Osteoblast (primary cell): ENCODE data around the gene EEF1AKMT1. TPM values are rescaled to one million over a fixed set of nuclear protein-coding genes. Genes with fewer than 3 reads are reported as not detected.

ENCODE experiments used
- DNase-seq: peaks from one replicate; pipeline ENCODE4 v3.0.0; 2011; ENCODE audit warnings: low spot score, mixed read lengths; ENCODE audit not compliant: insufficient read length; ENCODE audit errors: missing footprints
- H2AFZ ChIP-seq: 2 replicates; pipeline ENCODE4 v1.6.0; 2011; ENCODE audit warnings: mild to moderate bottlenecking, low read length
- H3K27ac ChIP-seq: 2 replicates; pipeline ENCODE4 v1.5.1; 2011; ENCODE audit warnings: mild to moderate bottlenecking, low read depth, low read length, moderate library complexity
- H3K27me3 ChIP-seq: 2 replicates; pipeline ENCODE4 v1.6.0; 2012; ENCODE audit warnings: mild to moderate bottlenecking, control low read depth, inconsistent platforms, low read length, moderate library complexity; ENCODE audit not compliant: insufficient read depth
- H3K36me3 ChIP-seq: 2 replicates; pipeline ENCODE4 v1.5.1; 2011; ENCODE audit warnings: mild to moderate bottlenecking, low read length, control low read depth, moderate library complexity; ENCODE audit not compliant: insufficient read depth
- H3K4me1 ChIP-seq: 2 replicates; pipeline ENCODE4 v1.5.1; 2011; ENCODE audit warnings: mild to moderate bottlenecking, low read length, control low read depth, moderate library complexity; ENCODE audit not compliant: insufficient read depth
- H3K4me2 ChIP-seq: 2 replicates; pipeline ENCODE4 v1.6.0; 2011; ENCODE audit warnings: mild to moderate bottlenecking, low read length; ENCODE audit not compliant: insufficient read depth
- H3K4me3 ChIP-seq: fragments of 200-600 bp; sonication (generic); 3 replicates; pipeline ENCODE4 v1.5.1; 2012; ENCODE audit warnings: mild to moderate bottlenecking, low read length, inconsistent platforms; ENCODE audit not compliant: insufficient read depth
- H3K79me2 ChIP-seq: 2 replicates; pipeline ENCODE4 v1.6.0; 2012; ENCODE audit warnings: mild to moderate bottlenecking, low read length, control low read depth, inconsistent platforms; ENCODE audit not compliant: insufficient read depth
- H3K9me3 ChIP-seq: 2 replicates; pipeline ENCODE4 v1.5.1; 2011; ENCODE audit warnings: low read depth, low read length, control low read depth
- H4K20me1 ChIP-seq: 2 replicates; pipeline ENCODE4 v1.6.0; 2012; ENCODE audit warnings: mild to moderate bottlenecking, low read length, control low read depth; ENCODE audit not compliant: insufficient read depth
- CTCF ChIP-seq: IDR thresholded peaks from 2 replicates; pipeline ENCODE4 v1.5.1; 2011; ENCODE audit warnings: mild to moderate bottlenecking, low read depth, low read length, moderate library complexity; ENCODE audit errors: extremely low read depth
- total RNA-seq: library from RNA; depleted of rRNA; stranded (reverse); fragments of >200 nt; gene quantifications from 2 replicates; pipeline ENCODE4 v1.2.3, GENCODE V29; 2012

EEF1AKMT1 gene
- total RNA-seq, 1 donor, result 7.6 TPM

GRCh38 chr13:20703780-20704458 lies 69.8 kb downstream of the EEF1AKMT1 start:
- Histone ChIP-seq H3K9me3 (no peaks in the 10 kb centered on the region), H3K4me3 (peak overlapping the region; percentile 57), H3K36me3 (no peaks in the 10 kb centered on the region), H3K79me2 (no peaks in the 10 kb centered on the region), H2AFZ (no peak overlapping the region), H4K20me1 (no peaks in the 10 kb centered on the region), H3K4me2 (peak overlapping the region; percentile 31), H3K4me1 (peaks cover 15% of the 10 kb centered on the region), H3K27me3 (peaks cover 23% of the 10 kb centered on the region), H3K27ac (no peak overlapping the region)
- DNase-seq, result peak; percentile 100
- TF ChIP-seq CTCF, result peak; percentile 43

GRCh38 chr13:20702915-20703779 lies 70.6 kb downstream of the EEF1AKMT1 start, which contains the start of gene IL17D:
TSS of gene IL17D (plus strand) at chr13:20703699. CDS start at chr13:20704002, 303 bp downstream.
- peak within 1 kb of the TSS; percentile 85 for H2AFZ ChIP-seq
- DNase-seq, result peak; percentile 91
- H3K27ac ChIP-seq, result no peak within 1 kb of the TSS

DNA sequence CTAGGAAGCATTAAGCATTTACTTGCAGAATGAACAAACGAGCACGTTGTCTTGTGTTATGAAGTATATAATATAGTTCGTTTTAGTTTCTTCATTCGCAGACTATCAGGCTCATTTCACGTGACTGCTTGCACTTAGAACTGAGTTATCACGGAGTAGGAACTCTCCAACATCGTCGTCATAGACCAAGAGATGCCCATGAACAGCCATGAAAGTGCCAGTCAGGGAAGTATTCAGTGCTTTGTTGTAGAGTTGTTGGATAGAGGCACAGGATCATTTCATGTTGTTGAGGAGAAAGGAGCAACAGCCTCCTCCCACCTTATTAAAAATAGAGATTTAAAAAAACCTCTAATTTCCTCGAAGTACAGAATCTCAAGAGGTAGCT lies 71.2 kb downstream of the EEF1AKMT1 start:
- peak overlapping the region; percentile 82 for H3K4me3 ChIP-seq
- peak; percentile 87 for DNase-seq
- peak overlapping the region; percentile 94 for H3K4me2 ChIP-seq
- H3K4me1 ChIP-seq, result peaks cover 8% of the 10 kb centered on the region
- no peaks in the 10 kb centered on the region for H3K9me3 ChIP-seq
- TF ChIP-seq CTCF, result no peak
- H2AFZ ChIP-seq, result peak overlapping the region; percentile 85
- H3K27ac ChIP-seq, result no peak overlapping the region
- H3K27me3 ChIP-seq, result peaks cover 26% of the 10 kb centered on the region
- no peaks in the 10 kb centered on the region for H3K79me2 ChIP-seq
- H3K36me3 ChIP-seq, result no peaks in the 10 kb centered on the region
- H4K20me1 ChIP-seq, result no peaks in the 10 kb centered on the region

More at GRCh38 chr13:20702915-20703779, 70.6 kb downstream of the EEF1AKMT1 start, which contains the start of gene IL17D:
- Histone ChIP-seq H3K27me3 (peaks cover 26% of the 10 kb centered on the region), H3K4me3 (peak within 1 kb of the TSS; percentile 82), H4K20me1 (no peaks in the 10 kb centered on the region), H3K36me3 (no peaks in the 10 kb centered on the region), H3K4me1 (peaks cover 9% of the 10 kb centered on the region), H3K4me2 (peak within 1 kb of the TSS; percentile 94), H3K79me2 (no peaks in the 10 kb centered on the region), H3K9me3 (no peaks in the 10 kb centered on the region)
- TF ChIP-seq CTCF, result no peak

DNA sequence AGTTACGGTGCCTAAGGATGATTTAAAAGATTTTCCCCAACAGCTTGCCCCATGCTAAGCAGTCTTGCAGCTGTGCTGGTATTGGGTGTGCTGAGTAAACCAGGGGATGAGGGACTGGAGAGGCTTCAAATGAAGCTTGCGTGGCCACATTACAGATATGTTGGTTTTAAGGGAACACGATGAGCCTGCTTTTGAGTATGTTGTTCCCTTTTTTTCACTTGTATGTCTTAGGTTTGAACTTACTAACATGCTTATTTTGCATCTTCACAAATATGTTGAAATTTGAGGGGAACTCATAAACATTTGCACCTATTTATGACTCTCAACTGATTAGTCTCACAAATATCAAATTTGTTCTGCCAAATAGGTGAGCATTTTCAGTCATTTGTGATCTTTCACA lies 72.3 kb downstream of the EEF1AKMT1 start:
- Histone ChIP-seq H3K36me3 (no peaks in the 10 kb centered on the region), H3K4me2 (no peak overlapping the region), H3K4me1 (peaks cover 8% of the 10 kb centered on the region), H4K20me1 (no peaks in the 10 kb centered on the region), H3K4me3 (no peak overlapping the region), H3K27ac (no peak overlapping the region), H3K9me3 (no peaks in the 10 kb centered on the region), H3K27me3 (peaks cover 26% of the 10 kb centered on the region), H3K79me2 (no peaks in the 10 kb centered on the region), H2AFZ (no peak overlapping the region)
- DNase-seq, result peak; percentile 63
- TF ChIP-seq CTCF, result no peak
